ENCODE data around the gene KIFAP3.
"Not testable (repeated sequence)": the region's sequence is repeated elsewhere in the genome, so short reads cannot be mapped to it uniquely, and the experiment has no call there.

The KIFAP3 gene

DNA sequence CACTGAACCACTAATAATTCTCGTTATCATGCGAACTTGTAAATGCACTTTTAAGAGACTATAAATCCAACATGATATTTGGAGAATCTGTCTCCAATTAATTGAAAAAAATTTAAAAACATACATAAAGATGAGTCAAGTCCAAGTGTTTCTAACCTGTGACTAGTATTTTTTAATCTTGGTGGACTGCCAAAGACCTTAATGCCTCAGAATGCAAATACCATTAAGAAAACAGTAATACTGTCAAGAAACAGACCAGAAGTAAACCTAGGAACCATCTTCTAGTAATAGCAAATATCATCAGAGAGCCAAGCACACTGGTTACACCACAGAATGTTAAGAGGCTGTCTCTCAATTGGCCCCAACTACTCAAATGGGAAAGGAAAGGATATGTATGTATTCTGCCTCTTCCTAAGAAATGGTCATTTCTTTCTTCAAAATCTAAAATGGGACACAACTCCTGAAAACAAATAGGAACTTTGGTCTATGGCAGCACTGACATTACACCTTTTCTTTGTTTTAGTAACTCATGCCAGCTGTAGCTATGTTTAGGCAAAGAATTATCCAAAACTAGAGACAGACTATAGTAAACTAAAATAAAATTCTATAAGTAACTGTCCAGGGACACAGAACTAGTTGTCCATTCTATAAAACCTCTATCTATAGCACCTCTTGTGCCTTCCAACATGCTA, 196.5 kb downstream of the KIFAP3 start:
- ChIA-PET CTCF (no interaction called here), POLR2A (no interaction called here)
- no peak for DNase-seq (ENCODE audit: extremely low spot score)
- TF ChIP-seq HDGF (IDR thresholded peaks at IDR 0.05; ENCODE audit: borderline replicate concordance): no peak
- no peak for TF ChIP-seq ARNT (IDR thresholded peaks at IDR 0.05)
- TF ChIP-seq L3MBTL2 (conservative IDR thresholded peaks at IDR 0.05): no peak
- TF ChIP-seq BHLHE40 (IDR thresholded peaks at IDR 0.05; ENCODE audit: borderline replicate concordance): no peak
- TF ChIP-seq FOXK2 (IDR thresholded peaks at IDR 0.05): no peak
- TF ChIP-seq LEF1 (IDR thresholded peaks at IDR 0.05; ENCODE audit: borderline replicate concordance): no peak
- no peak for TF ChIP-seq ZNF384 (IDR thresholded peaks at IDR 0.05)
- no peak for TF ChIP-seq SUZ12 (IDR thresholded peaks at IDR 0.05)
- TF ChIP-seq TARDBP (IDR thresholded peaks at IDR 0.05): no peak
- TF ChIP-seq NFRKB (IDR thresholded peaks at IDR 0.05): no peak

DNA sequence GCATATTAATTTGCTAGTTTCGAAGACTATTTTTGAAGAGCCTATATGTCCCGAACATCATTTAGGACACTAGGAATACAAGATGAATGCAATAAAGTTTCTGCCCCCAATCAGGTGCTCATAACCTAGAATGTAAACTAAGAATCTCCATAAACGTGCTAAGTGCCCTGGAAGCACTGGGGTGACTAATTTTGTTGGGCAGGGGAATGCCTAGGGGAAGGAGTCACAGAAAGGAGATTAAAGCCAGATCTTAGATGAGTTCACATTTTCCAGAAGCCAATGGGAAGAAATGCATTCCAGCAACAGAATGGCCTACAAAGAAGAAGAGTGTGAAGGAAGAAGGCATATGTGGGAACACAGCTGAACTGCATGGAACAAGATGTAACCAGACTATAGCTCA, 200.3 kb downstream of the KIFAP3 start:
- ChIA-PET POLR2A (no interaction called here), CTCF (no interaction called here)
- DNase-seq (ENCODE audit: extremely low spot score): no peak
- TF ChIP-seq FOXK2 (IDR thresholded peaks at IDR 0.05): no peak
- no peak for TF ChIP-seq ELF4 (IDR thresholded peaks at IDR 0.05)
- no peak for TF ChIP-seq TARDBP (IDR thresholded peaks at IDR 0.05)
- no peak for TF ChIP-seq SP1 (IDR thresholded peaks at IDR 0.05)
- TF ChIP-seq LEF1 (IDR thresholded peaks at IDR 0.05; ENCODE audit: borderline replicate concordance): no peak
- no peak for TF ChIP-seq L3MBTL2 (conservative IDR thresholded peaks at IDR 0.05)
- TF ChIP-seq SUZ12 (IDR thresholded peaks at IDR 0.05): no peak
- TF ChIP-seq FOXM1 (IDR thresholded peaks at IDR 0.05; ENCODE audit: borderline replicate concordance): no peak
- TF ChIP-seq ZNF384 (IDR thresholded peaks at IDR 0.05): no peak
- no peak for TF ChIP-seq FOXA1 (IDR thresholded peaks at IDR 0.05)

DNA sequence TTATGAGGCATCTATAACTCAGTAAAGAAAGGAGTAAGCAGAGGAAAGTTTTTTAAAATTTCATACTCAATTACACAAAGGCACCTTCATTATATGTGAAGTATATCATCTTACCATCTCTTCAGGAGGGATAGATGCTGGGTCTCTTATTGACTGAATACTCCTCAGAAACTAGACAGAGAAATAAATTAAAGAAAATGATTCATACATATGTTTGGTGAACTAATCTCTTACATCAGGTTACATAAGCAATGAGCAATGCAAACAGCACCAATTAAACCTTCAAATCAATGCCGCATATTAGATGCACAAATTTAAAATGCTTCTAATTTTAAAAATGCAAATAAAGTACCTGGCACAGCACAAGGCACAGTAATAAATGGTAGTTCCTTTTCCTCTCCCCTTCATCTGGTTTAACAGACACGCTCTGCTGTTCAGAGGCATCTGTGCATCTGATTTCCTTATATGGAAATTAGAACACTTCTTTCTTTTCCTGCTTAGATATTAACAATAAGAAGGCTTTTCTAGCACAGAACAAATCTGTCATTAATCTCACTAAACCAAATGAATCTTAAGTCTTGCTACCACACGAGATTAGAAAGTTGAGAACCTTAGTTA, 200.8 kb downstream of the KIFAP3 start:
- ChIA-PET CTCF (interaction anchor here (0.5 kb wide), 1 partner anchor 525 kb away, joined by 3 read pairs; no protein-coding TSS in a partner anchor), POLR2A (no interaction called here)

DNA sequence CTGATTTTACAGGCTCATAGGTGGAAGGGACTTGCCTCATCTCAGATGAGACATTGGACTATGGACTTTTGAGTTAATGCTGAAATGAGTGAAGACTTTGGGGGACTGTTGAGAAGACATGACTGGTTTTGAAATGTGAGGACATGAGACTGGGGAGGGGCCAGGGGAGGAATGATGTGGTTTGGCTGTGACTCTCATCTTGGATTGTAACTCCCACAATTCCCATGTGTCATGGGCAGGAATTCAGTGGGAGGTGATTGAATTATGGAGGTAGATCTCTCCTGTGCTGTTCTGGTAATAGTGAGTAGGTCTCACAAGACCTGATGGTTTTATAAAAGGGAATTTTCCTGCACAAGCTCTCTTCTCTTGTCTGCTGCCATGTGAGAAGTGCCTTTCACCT, 201.6 kb downstream of the KIFAP3 start:
- POLR2A ChIA-PET: no interaction called here
- no peak for TF ChIP-seq LEF1 (IDR thresholded peaks at IDR 0.05; ENCODE audit: borderline replicate concordance)
- TF ChIP-seq, protein P1, sequence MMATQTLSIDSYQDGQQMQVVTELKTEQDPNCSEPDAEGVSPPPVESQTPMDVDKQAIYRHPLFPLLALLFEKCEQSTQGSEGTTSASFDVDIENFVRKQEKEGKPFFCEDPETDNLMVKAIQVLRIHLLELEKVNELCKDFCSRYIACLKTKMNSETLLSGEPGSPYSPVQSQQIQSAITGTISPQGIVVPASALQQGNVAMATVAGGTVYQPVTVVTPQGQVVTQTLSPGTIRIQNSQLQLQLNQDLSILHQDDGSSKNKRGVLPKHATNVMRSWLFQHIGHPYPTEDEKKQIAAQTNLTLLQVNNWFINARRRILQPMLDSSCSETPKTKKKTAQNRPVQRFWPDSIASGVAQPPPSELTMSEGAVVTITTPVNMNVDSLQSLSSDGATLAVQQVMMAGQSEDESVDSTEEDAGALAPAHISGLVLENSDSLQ (IDR thresholded peaks at IDR 0.05): no peak
- no peak for TF ChIP-seq TARDBP (IDR thresholded peaks at IDR 0.05)
- no peak for TF ChIP-seq NFRKB (IDR thresholded peaks at IDR 0.05)
- TF ChIP-seq BHLHE40 (IDR thresholded peaks at IDR 0.05; ENCODE audit: borderline replicate concordance): no peak
- TF ChIP-seq ZNF384 (IDR thresholded peaks at IDR 0.05): no peak
- TF ChIP-seq HDGF (IDR thresholded peaks at IDR 0.05; ENCODE audit: borderline replicate concordance): no peak
- TF ChIP-seq L3MBTL2 (conservative IDR thresholded peaks at IDR 0.05): no peak
- TF ChIP-seq ARNT (IDR thresholded peaks at IDR 0.05): no peak
- TF ChIP-seq SUZ12 (IDR thresholded peaks at IDR 0.05): no peak
- no peak for TF ChIP-seq SP1 (IDR thresholded peaks at IDR 0.05)
- CTCF ChIA-PET: no interaction called here

More for the DNA sequence above, 200.8 kb downstream of the KIFAP3 start:
- no peak for DNase-seq (ENCODE audit: extremely low spot score)
- no peak for TF ChIP-seq CTBP1 (IDR thresholded peaks at IDR 0.05; ENCODE audit: borderline replicate concordance)
- no peak for TF ChIP-seq BHLHE40 (IDR thresholded peaks at IDR 0.05; ENCODE audit: borderline replicate concordance)

DNA sequence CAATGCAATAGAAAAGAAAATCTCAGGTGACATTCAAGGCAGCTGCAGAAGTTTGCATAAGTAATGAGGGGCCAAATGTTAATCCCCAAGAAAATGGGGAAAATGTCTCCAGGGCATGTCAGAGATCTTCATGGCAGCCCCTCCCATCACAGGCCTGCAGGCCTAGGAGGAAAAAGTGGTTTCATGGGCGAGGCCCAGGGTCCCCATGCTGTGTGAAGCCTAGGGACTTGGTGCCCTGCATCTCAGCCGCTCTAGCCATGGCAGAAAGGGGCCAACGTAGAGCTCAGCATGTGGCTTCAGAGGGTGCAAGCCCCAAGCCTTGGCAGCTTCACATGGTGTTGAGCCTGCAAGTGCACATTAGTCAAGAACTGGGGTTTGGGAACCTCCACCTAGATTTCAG, 202.5 kb downstream of the KIFAP3 start:
- CTCF ChIA-PET; POLR2A ChIA-PET; DNase-seq (ENCODE audit: extremely low spot score): not testable (repeated sequence)

More for the DNA sequence above, 201.6 kb downstream of the KIFAP3 start:
- DNase-seq (ENCODE audit: extremely low spot score): no peak
